Neural crest cell (in vitro differentiated cells): ENCODE measurements around the gene TUSC2. TPM values are rescaled to one million over a fixed set of nuclear protein-coding genes. Genes with fewer than 3 reads are reported as not detected.

Source experiments
- DNase-seq: peaks from one replicate; pipeline ENCODE4 v3.0.0; 2021; ENCODE audit warnings: low read depth, mixed read lengths, low spot score
- H3K27ac Mint-ChIP-seq: one replicate; pipeline ENCODE4 v1.8.0; 2021; ENCODE audit warnings: mild to moderate bottlenecking, mixed read lengths; ENCODE audit not compliant: unreplicated experiment
- H3K27me3 Mint-ChIP-seq: 2 replicates; pipeline ENCODE4 v1.8.0; 2021; ENCODE audit warnings: low read depth, mild to moderate bottlenecking, mixed read lengths
- H3K36me3 Mint-ChIP-seq: 2 replicates; pipeline ENCODE4 v1.8.0; 2021; ENCODE audit warnings: low read depth, mild to moderate bottlenecking, mixed read lengths
- H3K4me1 Mint-ChIP-seq: 2 replicates; pipeline ENCODE4 v1.8.0; 2021; ENCODE audit warnings: mixed read lengths
- H3K4me3 Mint-ChIP-seq: one replicate; pipeline ENCODE4 v1.8.0; 2021; ENCODE audit warnings: mild to moderate bottlenecking, mixed read lengths
- H3K9me3 Mint-ChIP-seq: 2 replicates; pipeline ENCODE4 v1.8.0; 2021; ENCODE audit warnings: mixed read lengths
- total RNA-seq: library from RNA; stranded (reverse); gene quantifications from 2 replicates; pipeline ENCODE4 v1.2.1, GENCODE V29; 2021
- TF ChIP-seq, protein P1 (sequence below): fragments of 200-600 bp; sonication (generic); conservative IDR thresholded peaks from 2 replicates; pipeline ENCODE4 v1.5.0; 2021; ENCODE audit warnings: antibody characterized with exemption, mild to moderate bottlenecking

Gene TUSC2
- total RNA-seq, 1 donor from 2014 or later, result 35.5 TPM

DNA sequence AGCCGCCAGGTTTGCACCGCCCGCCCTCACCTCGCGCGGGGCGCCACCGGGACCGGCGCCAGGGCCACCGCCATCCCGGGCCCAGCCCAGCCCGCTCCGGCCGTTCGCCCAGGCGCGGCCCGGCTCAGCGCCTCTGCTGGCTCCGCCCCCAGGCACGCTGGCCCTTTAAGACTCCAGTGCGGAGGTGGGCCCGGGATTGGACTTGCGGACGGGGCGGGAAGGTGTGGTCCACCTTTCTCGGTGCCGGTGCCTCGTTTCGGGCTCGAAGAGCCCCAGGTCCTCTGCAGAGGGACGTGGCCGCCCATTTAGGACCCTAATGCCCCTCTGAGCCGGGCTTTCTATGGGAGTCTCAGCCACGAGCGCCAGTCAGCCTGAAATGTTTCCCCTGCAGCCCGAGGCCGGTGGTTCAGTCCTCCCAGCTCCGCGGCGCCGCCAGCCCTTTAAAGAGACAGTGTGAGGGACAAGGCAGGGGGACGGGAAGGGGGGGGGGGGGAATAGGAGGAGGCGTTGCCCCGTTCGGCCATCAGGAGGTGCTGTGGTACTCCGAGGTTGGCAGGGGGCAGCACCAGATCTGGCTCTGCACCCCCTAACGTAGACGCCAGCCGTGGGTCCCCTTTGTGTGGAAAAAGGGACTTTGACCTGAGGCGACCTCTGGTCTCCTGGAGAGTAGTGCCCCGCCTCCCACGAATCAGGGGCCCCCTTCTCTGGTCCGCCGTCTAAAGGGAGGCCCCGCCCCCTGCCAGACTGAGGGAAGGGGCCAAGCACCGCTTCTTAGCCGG is 6.5 kb downstream of the TUSC2 start:
- Mint-ChIP-seq H3K4me1 (peaks cover 53% of the 10 kb centered on the region), H3K27ac (peak overlapping the region; percentile 100), H3K27me3 (no peaks in the 10 kb centered on the region), H3K9me3 (no peaks in the 10 kb centered on the region), H3K4me3 (peak overlapping the region; percentile 94), H3K36me3 (peaks cover 12% of the 10 kb centered on the region)
- peak; percentile 85 for DNase-seq
- TF ChIP-seq, protein P1, sequence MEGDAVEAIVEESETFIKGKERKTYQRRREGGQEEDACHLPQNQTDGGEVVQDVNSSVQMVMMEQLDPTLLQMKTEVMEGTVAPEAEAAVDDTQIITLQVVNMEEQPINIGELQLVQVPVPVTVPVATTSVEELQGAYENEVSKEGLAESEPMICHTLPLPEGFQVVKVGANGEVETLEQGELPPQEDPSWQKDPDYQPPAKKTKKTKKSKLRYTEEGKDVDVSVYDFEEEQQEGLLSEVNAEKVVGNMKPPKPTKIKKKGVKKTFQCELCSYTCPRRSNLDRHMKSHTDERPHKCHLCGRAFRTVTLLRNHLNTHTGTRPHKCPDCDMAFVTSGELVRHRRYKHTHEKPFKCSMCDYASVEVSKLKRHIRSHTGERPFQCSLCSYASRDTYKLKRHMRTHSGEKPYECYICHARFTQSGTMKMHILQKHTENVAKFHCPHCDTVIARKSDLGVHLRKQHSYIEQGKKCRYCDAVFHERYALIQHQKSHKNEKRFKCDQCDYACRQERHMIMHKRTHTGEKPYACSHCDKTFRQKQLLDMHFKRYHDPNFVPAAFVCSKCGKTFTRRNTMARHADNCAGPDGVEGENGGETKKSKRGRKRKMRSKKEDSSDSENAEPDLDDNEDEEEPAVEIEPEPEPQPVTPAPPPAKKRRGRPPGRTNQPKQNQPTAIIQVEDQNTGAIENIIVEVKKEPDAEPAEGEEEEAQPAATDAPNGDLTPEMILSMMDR, result peak; percentile 73

DNA sequence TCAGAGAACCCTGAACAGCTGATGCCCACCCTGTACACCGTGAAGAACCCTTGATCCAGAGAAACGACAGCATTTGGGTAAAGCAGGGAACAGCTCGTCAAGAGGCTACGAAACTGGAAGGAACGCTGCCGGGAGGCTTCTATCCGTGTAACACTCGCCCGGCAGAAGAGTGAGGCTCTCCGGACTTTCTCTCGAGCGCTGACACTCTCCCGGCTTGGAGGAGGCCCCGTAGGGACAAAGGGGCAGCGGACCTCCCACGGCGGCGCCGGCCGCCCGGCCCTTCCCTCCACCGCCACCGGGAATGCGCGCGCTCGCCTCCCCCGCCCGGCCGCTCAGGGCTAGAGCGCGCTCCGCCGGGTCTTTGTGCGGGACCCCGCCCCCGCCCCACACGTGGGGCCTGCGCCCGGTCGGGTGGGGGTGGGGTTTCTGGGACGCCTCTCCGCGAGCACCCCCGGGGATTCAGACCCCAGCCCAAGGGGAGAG is 7.1 kb downstream of the TUSC2 start:
- Mint-ChIP-seq H3K27ac (peak overlapping the region; percentile 96), H3K9me3 (no peaks in the 10 kb centered on the region), H3K4me3 (peak overlapping the region; percentile 99), H3K4me1 (peaks cover 53% of the 10 kb centered on the region), H3K36me3 (peaks cover 16% of the 10 kb centered on the region), H3K27me3 (no peaks in the 10 kb centered on the region)
- TF ChIP-seq, protein P1, result no peak
- DNase-seq, result peak; percentile 76

DNA sequence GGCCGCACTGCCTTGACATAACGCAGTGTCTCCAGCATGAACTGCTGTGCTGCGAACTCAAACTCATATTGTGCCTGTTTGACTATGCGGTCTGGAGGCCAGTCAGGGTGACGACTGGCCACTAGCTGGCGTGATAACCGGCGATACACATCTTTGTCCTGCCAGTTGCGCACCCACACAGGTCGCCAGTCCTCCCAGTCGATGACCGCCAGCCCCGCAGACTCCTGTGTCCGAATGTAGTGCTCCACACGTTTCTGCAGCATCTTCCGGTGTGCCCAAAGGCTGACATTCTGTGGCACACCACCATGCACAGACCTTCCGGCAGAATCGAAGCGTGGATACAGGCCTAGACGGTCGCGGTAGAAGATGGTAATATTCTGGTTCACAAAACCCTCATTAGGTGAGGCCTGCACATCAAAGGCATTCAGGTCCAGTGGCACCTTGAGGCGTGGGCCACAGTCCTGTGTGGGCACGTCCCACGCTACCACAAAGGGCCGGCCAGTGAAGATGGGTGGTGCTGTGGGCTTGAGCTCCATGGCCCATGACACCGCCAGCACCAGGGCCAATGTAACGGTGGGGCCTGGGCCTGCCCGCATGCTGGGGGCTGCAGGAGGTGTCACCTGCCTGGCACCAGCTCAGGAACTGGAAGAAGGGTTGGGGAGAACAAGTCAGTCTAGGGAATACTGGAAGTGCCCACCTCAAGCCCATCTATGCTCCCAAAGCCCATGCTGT is 8.0 kb downstream of the TUSC2 start:
- H3K27me3 Mint-ChIP-seq, result no peaks in the 10 kb centered on the region
- peaks cover 53% of the 10 kb centered on the region for H3K4me1 Mint-ChIP-seq

DNA sequence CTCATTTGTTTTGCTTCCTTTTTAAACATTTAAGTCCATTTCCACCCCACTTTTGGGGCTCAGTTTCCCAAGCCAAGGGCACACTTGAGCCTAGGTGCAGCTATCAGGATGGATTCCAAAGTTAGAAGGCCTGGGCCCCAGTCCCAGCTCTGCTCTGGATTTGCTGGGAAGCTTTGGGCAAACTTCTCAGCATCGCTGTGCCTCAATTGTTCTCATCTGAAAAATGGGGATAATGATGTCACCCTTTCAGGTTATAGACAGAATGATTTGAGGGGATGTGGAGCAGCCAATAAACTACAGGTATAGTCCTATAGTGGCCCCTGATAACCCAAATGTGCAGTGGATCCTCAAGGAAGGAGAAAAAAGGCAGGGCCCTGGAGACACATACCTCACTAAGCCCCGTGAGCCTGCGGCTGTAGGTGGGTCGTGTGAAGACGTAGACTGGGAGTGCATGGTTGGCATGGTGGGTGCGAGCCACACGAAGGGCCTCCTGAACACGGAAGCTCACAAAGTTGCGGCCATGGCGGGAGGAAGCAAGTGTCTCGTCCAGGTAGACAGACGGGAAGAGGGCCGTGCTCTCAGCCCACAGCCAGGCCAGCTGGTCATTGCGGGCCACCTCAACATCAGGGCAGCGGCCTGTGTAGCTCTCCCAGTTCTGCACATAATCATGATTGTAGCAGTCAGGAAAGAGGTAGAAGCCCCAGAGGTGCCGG is 8.7 kb downstream of the TUSC2 start:
- Mint-ChIP-seq H3K27me3 (no peaks in the 10 kb centered on the region), H3K36me3 (peaks cover 22% of the 10 kb centered on the region), H3K4me3 (peak overlapping the region; percentile 99), H3K9me3 (no peaks in the 10 kb centered on the region), H3K27ac (no peak overlapping the region), H3K4me1 (peaks cover 46% of the 10 kb centered on the region)
- no peak for DNase-seq
- TF ChIP-seq, protein P1, result no peak

More for the DNA sequence above, 8.0 kb downstream of the TUSC2 start:
- TF ChIP-seq, protein P1, result no peak
- no peaks in the 10 kb centered on the region for H3K9me3 Mint-ChIP-seq
- peak overlapping the region; percentile 99 for H3K4me3 Mint-ChIP-seq
- peaks cover 19% of the 10 kb centered on the region for H3K36me3 Mint-ChIP-seq
- DNase-seq, result no peak
- H3K27ac Mint-ChIP-seq, result peak overlapping the region; percentile 96

DNA sequence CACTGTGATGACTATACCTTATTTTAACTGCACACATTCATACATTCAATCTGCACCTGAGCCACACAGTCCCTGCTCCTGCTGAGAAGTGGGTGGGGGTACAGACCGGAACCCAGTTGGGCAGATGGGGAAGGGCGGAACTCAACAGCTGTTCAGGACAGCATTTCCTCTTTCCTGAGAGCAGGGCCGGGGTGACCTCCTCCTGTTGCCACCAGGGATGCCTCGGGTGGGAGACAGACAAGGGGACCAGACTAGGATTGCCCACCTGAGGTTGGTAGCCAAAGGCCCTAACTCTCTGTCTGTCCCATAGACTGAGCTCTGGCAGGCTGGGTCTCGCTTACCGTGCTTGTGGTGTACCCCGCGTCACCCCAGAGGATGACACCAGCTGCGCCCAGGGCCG is 9.4 kb downstream of the TUSC2 start:
- DNase-seq, result no peak
- Mint-ChIP-seq H3K4me1 (peaks cover 43% of the 10 kb centered on the region), H3K4me3 (peak overlapping the region; percentile 82), H3K9me3 (no peaks in the 10 kb centered on the region), H3K36me3 (peaks cover 29% of the 10 kb centered on the region), H3K27ac (no peak overlapping the region), H3K27me3 (no peaks in the 10 kb centered on the region)
- TF ChIP-seq, protein P1, result no peak
